Liver (tissue), 9 donors: Measurements from ENCODE around the gene RGL1. TPM values are rescaled to one million over a fixed set of nuclear protein-coding genes. Genes with fewer than 3 reads are reported as not detected.
A peak's percentile ranks its signal among the peaks of the same experiment; 100 is the strongest.

Source experiments
- DNase-seq: peaks from one replicate; pipeline ENCODE4 v3.0.0-alpha.2; 2017; ENCODE audit warnings: low spot score
- H3K27ac ChIP-seq, 2 donors: one replicate each; pipeline ENCODE4 v1.7.0; 2013; ENCODE audit warnings: inconsistent platforms in 2 of 2, low read length in 2 of 2, control low read depth in 1 of 2, low read depth in 1 of 2, mild to moderate bottlenecking in 1 of 2
- H3K27me3 ChIP-seq, 4 donors: one replicate each; pipeline versions ENCODE4 v1.6.1 to v1.7.0; 2013; ENCODE audit warnings: low read length in 3 of 4, inconsistent platforms in 1 of 4, mild to moderate bottlenecking in 1 of 4, moderate library complexity in 1 of 4; ENCODE audit not compliant: control insufficient read depth in 4 of 4, insufficient read depth in 4 of 4
- H3K36me3 ChIP-seq, 4 donors: one replicate each; pipeline versions ENCODE4 v1.6.1 to v1.7.0; 2013; ENCODE audit warnings: low read length in 3 of 4, mild to moderate bottlenecking in 3 of 4, low read depth in 1 of 4, moderate library complexity in 1 of 4; ENCODE audit not compliant: control insufficient read depth in 4 of 4, insufficient read depth in 3 of 4
- H3K4me1 ChIP-seq, 4 donors: one replicate each; pipeline versions ENCODE4 v1.6.1 to v1.7.0; 2013; ENCODE audit warnings: low read length in 3 of 4, mild to moderate bottlenecking in 3 of 4, moderate library complexity in 1 of 4; ENCODE audit not compliant: control insufficient read depth in 4 of 4, insufficient read depth in 4 of 4
- H3K4me3 ChIP-seq, 3 donors: one replicate each; pipeline versions ENCODE4 v1.6.1 to v1.7.0; 2013; ENCODE audit warnings: low read length in 3 of 3, control low read depth in 1 of 3, low read depth in 1 of 3, mild to moderate bottlenecking in 1 of 3
- H3K9ac ChIP-seq, 2 donors: one replicate each; pipeline ENCODE4 v1.7.0; 2013; ENCODE audit warnings: low read length in 2 of 2, mild to moderate bottlenecking in 2 of 2, moderate library complexity in 2 of 2, control low read depth in 1 of 2, low read depth in 1 of 2
- H3K9me3 ChIP-seq, 4 donors: one replicate each; pipeline versions ENCODE4 v1.6.1 to v1.7.0; 2013; ENCODE audit warnings: low read length in 3 of 4; ENCODE audit not compliant: control insufficient read depth in 4 of 4
- EGR1 ChIP-seq, 2 donors: IDR thresholded peaks; 2 replicates each; pipeline ENCODE4 v1.6.1; 2016 to 2018; ENCODE audit warnings: antibody characterized with exemption in 2 of 2, low read depth in 2 of 2
- FOXA1 ChIP-seq: IDR thresholded peaks from 2 replicates; pipeline ENCODE4 v1.6.1; 2016; ENCODE audit warnings: antibody characterized with exemption
- FOXA2 ChIP-seq: IDR thresholded peaks from 2 replicates; pipeline ENCODE4 v1.6.1; 2016; ENCODE audit warnings: antibody characterized with exemption
- GABPA ChIP-seq, 2 donors: IDR thresholded peaks in 1 of 2; conservative IDR thresholded peaks in 1 of 2; 2 replicates each; pipeline ENCODE4 v1.6.1; 2016; ENCODE audit warnings: antibody characterized with exemption in 2 of 2, mild to moderate bottlenecking in 1 of 2, moderate library complexity in 1 of 2
- HNF4A ChIP-seq, 2 donors: conservative IDR thresholded peaks; 2 replicates each; pipeline ENCODE4 v1.6.1; 2016; ENCODE audit warnings: antibody characterized with exemption in 2 of 2, mild to moderate bottlenecking in 2 of 2
- HNF4G ChIP-seq: IDR thresholded peaks from 2 replicates; pipeline ENCODE4 v1.6.1; 2016; ENCODE audit warnings: antibody characterized with exemption
- JUND ChIP-seq, 2 donors: IDR thresholded peaks; 2 replicates each; pipeline ENCODE4 v1.6.1; 2016; ENCODE audit warnings: antibody characterized with exemption in 2 of 2
- NR2F2 ChIP-seq: IDR thresholded peaks from 2 replicates; pipeline ENCODE4 v1.6.1; 2016; ENCODE audit warnings: antibody characterized with exemption
- RAD21 ChIP-seq, 2 donors: IDR thresholded peaks; 2 replicates each; pipeline ENCODE4 v1.6.1; 2016; ENCODE audit warnings: antibody characterized with exemption in 2 of 2, mild to moderate bottlenecking in 2 of 2
- RXRA ChIP-seq, 2 donors: IDR thresholded peaks; 2 replicates each; pipeline ENCODE4 v1.6.1; 2017 to 2018; ENCODE audit warnings: antibody characterized with exemption in 2 of 2, mild to moderate bottlenecking in 1 of 2
- SP1 ChIP-seq: IDR thresholded peaks from 2 replicates; pipeline ENCODE4 v1.6.1; 2018; ENCODE audit warnings: antibody characterized with exemption, mild to moderate bottlenecking
- TAF1 ChIP-seq: conservative IDR thresholded peaks from 2 replicates; pipeline ENCODE4 v1.6.1; 2016; ENCODE audit warnings: antibody characterized with exemption, mild to moderate bottlenecking
- WGBS: extraction: QIAGEN DNeasy Blood & Tissue Kit; methylation state at CpG from one replicate; pipeline ENCODE4 v1.1.7; 2013; 5-methylcytosine and 5-hydroxymethylcytosine counted together
- polyA plus RNA-seq, 2 donors: library from polyadenylated mRNA; stranded (reverse) in 1 of 2; unstranded in 1 of 2; fragments of 200-250 nt in 1 of 2; fragments of >200 nt in 1 of 2; fragmentation: Nextera tagmentation in 1 of 2; extraction: Ambion mirVana in 1 of 2; gene quantifications; one replicate each; pipeline versions ENCODE4 v1.2.1 to v1.2.3, GENCODE V29; 2013 to 2015
- total RNA-seq, 2 donors: library from RNA; depleted of rRNA; stranded (reverse); fragments of >200 nt; gene quantifications; one replicate each; pipeline ENCODE4 v1.2.3, GENCODE V29; 2014
- TF ChIP-seq, protein P1 (sequence below): IDR thresholded peaks from 2 replicates; pipeline ENCODE4 v1.6.1; 2016; ENCODE audit warnings: antibody characterized with exemption
- TF ChIP-seq, protein P2 (sequence below): IDR thresholded peaks from 2 replicates; pipeline ENCODE4 v1.6.1; 2016; ENCODE audit warnings: antibody characterized with exemption
- TF ChIP-seq, protein P3 (sequence below): IDR thresholded peaks from 2 replicates; pipeline ENCODE4 v1.6.1; 2016; ENCODE audit warnings: antibody characterized with exemption, mild to moderate bottlenecking
- TF ChIP-seq, protein P4 (sequence below): IDR thresholded peaks from 2 replicates; pipeline ENCODE4 v1.6.1; 2016; ENCODE audit warnings: antibody characterized with exemption
- donor health status: healthy.
- donor health status: healthy.
- donor health status: healthy.
- donor health status: healthy.
- donor health status: healthy.

RGL1 gene
- total and polyA plus RNA-seq, 4 donors = 3.9 to 15.3 (median 8.9) TPM

DNA sequence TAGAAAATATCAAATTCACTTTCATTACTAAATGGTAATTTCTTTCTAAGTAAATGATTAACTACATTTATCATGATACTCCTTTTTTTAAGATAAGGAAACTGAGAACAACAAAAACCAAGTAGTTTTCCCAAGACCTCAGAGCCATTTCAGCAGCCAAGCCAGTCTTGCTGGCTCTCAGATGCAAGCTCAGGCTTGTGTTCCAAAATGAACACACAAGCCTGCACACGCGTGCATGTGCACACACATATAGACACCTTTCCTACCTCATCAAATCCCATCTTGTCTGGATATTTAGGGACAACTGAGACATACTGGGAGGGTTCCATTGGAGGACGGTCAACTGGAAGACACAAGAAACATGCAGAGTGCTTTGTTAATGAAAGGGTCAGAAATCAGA lies 149.6 kb downstream of the RGL1 start:
- H3K27me3 ChIP-seq = no peaks in the 10 kb centered on the region
- WGBS = 94% methylated on average over 3 of the region's 3 CpGs
- no peaks in the 10 kb centered on the region for H3K9me3 ChIP-seq
- H3K9ac ChIP-seq = no peak overlapping the region
- no peaks in the 10 kb centered on the region for H3K4me1 ChIP-seq
- H3K27ac ChIP-seq = no peak overlapping the region
- no peak overlapping the region for H3K4me3 ChIP-seq
- TF ChIP-seq SP1 (no peak), HNF4G (no peak), GABPA (IDR thresholded peaks at IDR 0.05 in 1 of 2, conservative IDR thresholded peaks at IDR 0.05 in 1 of 2) (no peak), HNF4A (conservative IDR thresholded peaks at IDR 0.05) (no peak), EGR1 (IDR thresholded peaks at IDR 0.05; ENCODE audit: low read depth in 2 of 2) (no peak), JUND (IDR thresholded peaks at IDR 0.05) (no peak), RXRA (IDR thresholded peaks at IDR 0.05) (no peak), FOXA2 (no peak), RAD21 (IDR thresholded peaks at IDR 0.05) (no peak), FOXA1 (no peak), TAF1 (no peak)
- TF ChIP-seq, protein P1, sequence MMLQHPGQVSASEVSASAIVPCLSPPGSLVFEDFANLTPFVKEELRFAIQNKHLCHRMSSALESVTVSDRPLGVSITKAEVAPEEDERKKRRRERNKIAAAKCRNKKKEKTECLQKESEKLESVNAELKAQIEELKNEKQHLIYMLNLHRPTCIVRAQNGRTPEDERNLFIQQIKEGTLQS = no peak
- TF ChIP-seq, protein P2, sequence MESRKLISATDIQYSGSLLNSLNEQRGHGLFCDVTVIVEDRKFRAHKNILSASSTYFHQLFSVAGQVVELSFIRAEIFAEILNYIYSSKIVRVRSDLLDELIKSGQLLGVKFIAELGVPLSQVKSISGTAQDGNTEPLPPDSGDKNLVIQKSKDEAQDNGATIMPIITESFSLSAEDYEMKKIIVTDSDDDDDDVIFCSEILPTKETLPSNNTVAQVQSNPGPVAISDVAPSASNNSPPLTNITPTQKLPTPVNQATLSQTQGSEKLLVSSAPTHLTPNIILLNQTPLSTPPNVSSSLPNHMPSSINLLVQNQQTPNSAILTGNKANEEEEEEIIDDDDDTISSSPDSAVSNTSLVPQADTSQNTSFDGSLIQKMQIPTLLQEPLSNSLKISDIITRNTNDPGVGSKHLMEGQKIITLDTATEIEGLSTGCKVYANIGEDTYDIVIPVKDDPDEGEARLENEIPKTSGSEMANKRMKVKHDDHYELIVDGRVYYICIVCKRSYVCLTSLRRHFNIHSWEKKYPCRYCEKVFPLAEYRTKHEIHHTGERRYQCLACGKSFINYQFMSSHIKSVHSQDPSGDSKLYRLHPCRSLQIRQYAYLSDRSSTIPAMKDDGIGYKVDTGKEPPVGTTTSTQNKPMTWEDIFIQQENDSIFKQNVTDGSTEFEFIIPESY = no peak
- TF ChIP-seq, protein P3, sequence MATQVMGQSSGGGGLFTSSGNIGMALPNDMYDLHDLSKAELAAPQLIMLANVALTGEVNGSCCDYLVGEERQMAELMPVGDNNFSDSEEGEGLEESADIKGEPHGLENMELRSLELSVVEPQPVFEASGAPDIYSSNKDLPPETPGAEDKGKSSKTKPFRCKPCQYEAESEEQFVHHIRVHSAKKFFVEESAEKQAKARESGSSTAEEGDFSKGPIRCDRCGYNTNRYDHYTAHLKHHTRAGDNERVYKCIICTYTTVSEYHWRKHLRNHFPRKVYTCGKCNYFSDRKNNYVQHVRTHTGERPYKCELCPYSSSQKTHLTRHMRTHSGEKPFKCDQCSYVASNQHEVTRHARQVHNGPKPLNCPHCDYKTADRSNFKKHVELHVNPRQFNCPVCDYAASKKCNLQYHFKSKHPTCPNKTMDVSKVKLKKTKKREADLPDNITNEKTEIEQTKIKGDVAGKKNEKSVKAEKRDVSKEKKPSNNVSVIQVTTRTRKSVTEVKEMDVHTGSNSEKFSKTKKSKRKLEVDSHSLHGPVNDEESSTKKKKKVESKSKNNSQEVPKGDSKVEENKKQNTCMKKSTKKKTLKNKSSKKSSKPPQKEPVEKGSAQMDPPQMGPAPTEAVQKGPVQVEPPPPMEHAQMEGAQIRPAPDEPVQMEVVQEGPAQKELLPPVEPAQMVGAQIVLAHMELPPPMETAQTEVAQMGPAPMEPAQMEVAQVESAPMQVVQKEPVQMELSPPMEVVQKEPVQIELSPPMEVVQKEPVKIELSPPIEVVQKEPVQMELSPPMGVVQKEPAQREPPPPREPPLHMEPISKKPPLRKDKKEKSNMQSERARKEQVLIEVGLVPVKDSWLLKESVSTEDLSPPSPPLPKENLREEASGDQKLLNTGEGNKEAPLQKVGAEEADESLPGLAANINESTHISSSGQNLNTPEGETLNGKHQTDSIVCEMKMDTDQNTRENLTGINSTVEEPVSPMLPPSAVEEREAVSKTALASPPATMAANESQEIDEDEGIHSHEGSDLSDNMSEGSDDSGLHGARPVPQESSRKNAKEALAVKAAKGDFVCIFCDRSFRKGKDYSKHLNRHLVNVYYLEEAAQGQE = no peak
- no peaks in the 10 kb centered on the region for H3K36me3 ChIP-seq
- no peak for DNase-seq

DNA sequence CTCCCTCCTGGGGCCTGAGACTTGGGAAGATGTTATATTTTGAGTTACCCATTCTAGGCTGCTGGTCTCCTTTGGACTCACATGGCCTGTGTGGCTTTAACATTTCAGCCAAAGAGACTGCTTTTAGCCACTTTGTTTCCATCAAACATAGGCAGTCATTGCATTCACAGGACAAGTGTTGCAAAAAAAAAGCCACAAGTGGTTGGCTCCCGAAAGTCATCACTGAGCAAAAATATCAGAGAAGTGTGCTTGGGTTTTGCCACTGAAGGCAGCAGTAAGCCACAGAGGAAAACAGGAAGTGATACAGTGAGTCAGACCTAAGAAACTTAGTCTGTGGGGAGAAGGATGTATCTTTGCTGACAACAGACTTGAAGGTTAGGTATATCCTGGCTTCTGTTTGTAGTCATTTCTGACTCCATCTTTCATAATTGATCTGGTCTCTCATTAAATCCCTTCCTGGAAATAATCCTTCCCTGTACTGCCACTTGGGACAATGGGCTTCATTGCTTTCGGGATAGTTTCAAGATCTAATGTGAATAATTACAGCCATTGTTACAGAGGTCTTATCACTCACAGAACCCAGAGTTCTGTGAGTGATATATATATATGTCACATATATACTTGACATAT lies 151.8 kb downstream of the RGL1 start:
- no peak overlapping the region for H3K9ac ChIP-seq
- no peak overlapping the region for H3K27ac ChIP-seq
- no peaks in the 10 kb centered on the region for H3K4me1 ChIP-seq
- no peaks in the 10 kb centered on the region for H3K27me3 ChIP-seq
- 73% methylated on average over 2 of the region's 2 CpGs for WGBS
- no peak for DNase-seq
- TF ChIP-seq, protein P3 = no peak
- peak in 1 of 2 donors; percentile 37 for TF ChIP-seq JUND (IDR thresholded peaks at IDR 0.05)
- TF ChIP-seq, protein P4, sequence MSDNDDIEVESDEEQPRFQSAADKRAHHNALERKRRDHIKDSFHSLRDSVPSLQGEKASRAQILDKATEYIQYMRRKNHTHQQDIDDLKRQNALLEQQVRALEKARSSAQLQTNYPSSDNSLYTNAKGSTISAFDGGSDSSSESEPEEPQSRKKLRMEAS = no peak
- peak; percentile 33 to 42 for TF ChIP-seq RAD21 (IDR thresholded peaks at IDR 0.05)
- no peak for TF ChIP-seq NR2F2
- no peak overlapping the region for H3K4me3 ChIP-seq
- no peaks in the 10 kb centered on the region for H3K9me3 ChIP-seq
- H3K36me3 ChIP-seq = no peaks in the 10 kb centered on the region
